RPMI8226 (cell line): Measurements from ENCODE around the gene DCTN4.

Experiments used
- DNase-seq: peaks from one replicate; pipeline ENCODE4 v3.0.0-alpha.2; 2015

The DCTN4 gene

DNA sequence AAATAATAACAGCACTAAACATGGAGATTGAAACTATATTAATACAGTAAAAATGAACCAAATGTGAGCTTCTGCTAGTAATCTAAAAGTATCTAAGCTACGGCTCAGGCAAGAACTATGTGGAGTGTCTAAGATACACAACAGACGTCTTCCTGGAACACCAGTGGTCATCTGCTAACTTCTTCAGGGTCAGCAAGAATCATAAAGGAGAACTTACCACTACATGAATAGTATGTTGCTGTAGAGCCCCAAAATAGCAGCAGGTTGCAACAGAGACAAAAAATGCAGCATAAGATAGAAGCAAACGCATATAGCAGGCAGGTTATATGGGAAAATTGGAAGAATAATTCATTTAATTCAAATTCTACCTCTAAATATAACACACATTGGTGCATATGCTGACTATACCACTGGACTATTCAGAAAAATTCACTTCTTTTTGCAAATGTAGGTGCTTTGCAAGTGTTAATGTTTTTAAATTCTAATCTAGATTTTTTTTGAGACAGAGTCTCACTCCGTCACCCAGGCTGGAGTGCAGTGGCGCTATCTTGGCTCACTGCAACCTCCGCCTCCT, 27.1 kb downstream of the DCTN4 start:
- DNase-seq: no peak

DNA sequence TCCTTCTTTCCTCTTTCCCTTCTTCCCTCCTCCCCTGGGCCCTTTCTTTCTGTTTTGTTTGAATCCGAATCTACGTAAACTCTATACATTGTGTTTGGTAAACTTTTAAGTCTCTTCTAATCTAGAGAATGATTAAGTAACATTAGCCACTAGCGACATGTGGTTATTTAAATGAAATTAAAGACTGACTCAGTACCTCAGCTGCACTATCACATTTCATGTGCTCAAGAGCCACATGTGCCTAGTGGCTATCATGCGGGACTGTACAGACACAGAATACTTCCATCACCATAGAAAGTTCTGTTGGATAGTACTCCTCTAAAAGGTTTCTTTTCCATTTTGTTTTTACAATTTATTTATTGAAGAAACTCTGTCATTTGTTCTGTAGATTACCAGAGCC, 29.0 kb downstream of the DCTN4 start:
- no peak for DNase-seq

DNA sequence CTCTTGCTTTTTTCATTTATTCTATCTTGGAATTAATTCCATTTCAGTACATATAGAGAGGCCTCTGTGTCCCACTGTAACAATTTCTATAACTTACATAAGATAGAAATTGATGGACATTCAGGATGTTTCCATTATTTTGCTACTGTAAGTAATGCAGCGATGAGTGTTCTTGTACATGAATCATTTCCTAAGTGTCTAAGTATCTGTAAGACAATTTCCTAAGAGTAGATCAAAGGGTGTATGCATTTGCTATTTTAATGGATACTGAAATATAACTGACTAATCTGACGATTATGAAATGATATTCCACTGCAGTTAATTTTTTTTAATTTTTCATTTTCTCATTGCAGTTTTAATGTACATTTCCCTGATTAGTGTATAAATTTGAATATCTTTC, 35.0 kb downstream of the DCTN4 start:
- no peak for DNase-seq

DNA sequence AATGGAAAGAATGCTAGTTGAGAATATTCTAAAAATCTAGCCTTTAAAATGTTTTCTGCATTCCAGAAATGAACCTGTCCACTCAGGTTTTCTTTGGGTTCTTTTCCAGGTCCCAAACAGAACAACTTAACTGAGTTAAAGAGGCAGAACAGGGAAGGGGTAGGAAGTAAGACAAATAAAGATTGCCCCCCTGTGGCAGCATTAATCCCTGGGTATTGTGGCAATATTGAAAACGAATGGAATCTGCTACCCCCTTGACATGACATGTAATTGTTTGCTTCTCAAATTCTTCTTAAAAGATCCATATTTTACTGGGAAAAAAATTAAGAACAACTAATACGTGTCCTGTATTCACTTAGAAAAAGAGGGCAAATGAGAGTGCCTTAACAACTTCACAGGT, 48.7 kb downstream of the DCTN4 start:
- no peak for DNase-seq

DNA sequence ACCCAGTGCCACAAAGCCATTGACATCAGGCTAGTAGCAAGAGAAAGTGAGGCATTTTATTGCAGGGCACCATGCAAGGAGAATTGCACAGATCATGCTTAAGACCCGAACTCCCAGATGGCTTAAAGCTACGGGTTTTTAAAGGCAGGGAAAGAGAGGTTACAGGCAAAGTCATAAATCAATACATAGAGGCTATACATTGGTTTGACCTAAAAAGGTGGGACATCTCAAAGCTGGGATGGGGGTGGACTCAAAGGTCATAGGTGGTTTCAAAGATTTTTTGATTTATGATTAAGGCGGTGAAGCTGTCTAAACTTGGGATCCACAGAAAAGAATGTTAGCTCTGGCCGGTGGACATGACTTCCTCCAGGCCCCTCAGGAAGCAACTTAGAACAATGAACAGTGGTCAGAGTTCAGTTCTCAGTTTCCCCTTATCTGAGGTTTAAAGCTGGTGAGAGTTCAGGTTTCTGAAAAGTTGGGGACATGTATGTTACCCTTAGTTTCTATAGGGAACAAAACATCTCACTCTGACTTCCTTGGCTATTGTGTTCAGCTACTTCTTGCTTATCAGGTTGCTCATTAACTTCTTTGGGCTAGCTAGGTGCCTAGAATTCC, 51.9 kb downstream of the DCTN4 start:
- DNase-seq: no peak

DNA sequence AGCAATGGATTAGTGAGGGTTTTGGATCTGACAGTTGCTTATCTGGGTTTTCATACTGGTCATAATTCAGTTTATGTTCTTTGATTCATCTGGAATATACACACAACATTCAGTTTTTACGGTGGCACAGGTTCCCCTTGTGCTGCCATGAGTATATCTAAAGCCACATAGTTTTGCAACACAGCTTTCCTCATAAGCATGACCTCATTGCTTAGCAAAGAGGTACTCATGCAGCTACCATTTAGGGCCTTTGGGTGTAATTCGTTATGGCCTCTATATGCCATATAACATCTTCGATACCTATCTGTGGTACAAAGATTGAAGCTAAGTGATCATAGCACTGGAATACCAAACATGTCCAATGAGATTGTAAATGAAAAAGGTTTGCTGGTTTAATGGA, 55.1 kb downstream of the DCTN4 start:
- no peak for DNase-seq

DNA sequence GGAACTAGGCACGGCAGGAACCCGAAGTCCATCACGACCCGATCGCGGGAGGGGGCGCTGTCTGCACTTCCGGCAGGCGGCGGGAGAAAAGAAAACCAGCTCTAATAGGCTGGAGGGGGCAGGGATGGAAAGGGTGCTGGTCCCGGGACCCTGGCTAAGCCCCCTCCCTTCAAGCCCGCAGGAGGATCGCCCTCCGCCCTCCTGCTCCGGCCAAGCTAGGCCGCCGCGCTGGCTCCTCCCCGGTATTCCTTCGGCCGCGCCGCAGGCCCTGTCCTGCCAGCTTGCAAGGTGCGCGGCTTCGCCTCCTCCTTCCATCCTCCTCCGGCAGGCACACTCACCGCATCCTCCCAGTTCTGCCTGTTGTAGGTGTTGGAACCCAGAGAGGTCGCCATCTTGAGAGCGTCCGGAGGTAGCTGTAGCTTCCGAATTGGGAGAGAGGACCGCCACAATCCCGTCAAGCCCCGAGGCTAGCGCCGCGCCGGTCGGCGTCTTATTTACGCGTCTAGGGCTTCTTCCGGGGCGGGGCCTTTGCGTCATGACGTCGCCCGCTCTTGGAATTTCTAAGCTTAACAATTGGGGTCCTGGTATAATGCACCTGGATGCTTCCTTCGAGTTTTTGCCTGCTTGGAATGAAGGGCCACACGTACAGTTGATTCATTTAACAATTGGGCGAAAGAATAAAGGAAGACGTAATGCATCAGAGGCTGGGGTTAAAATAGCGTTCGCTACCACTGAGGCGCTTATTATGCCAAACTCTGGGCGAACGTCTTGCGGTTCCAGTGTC, 58.0 kb downstream of the DCTN4 start, which contains the start of gene RBM22:
Gene RBM22, minus strand, starts transcription at position 469 of the 784 bp plus-strand sequence. Its CDS starts 77 bp downstream, at position 392.
- peak; percentile 94 for DNase-seq

DNA sequence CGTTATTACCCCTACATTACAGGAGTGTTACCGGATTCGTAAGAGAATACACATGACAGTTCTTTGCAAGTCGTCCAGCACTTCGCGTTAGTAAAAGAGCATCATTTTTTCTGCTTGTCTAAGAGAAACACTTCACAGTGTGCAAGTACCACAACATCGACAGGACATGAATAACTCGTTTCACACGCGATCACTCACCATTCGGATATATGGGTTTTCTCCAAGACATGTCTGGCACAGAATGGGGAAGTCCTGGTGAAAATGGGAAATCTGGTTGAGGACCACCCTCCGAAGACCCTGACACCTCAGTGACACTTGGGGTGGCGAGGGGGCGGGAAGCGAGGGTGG, 58.6 kb downstream of the DCTN4 start:
- DNase-seq: no peak

DNA sequence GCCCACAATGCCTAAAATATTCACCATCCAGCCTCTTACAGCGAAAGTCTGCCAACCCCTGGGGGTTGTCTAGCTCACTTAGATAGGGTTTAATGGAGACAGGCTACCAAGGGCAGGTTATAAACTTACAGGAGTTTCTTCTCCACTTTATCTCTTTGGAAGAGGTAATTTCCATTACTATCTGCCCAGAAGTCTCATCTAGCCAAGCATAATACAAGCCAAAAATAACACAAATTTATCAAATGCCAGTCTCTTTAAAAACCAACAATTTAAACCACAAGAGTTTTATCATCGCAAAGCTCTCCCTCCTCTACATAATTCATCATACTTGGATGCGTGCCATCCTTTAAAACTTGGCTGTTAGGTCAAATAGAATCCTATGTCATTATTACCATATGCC, 64.2 kb downstream of the DCTN4 start:
- DNase-seq: no peak

DNA sequence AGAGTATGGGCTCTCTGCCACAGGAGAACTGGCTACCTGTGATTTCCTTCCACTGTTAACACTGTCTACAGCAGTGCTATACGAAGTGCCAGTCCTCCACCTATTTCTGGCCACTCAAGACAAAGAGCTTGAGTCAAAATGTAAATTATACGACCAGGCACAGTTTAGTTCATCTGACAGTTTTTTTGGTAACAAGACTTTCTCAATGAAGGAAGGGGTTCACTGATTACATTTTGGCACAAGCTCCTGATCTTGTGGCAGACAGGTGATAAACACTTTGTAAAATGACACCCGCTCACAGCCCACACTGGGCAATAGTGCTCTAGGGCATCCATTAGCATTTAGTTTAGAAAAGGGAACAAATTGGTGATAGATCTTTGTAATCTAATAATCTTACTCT, 66.5 kb downstream of the DCTN4 start:
- DNase-seq: no peak

DNA sequence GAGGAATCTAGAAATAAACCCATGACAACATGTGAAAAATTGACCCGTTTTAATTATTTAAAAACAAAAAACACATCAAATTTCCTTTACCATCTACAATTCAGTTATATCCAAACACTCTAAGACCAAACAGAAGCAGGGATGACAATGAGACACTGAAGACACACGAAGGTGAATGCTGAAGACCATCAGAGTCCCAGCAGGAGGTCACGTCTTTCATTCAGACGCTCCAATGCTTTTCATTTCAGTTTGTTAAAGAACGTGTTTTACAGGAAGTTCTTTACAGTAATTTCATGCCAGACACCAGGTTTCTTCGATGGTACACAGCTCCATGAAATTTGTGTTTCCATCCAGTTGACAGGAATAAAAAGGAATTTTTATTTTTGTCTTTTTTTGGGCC, 68.1 kb downstream of the DCTN4 start:
- DNase-seq: no peak

DNA sequence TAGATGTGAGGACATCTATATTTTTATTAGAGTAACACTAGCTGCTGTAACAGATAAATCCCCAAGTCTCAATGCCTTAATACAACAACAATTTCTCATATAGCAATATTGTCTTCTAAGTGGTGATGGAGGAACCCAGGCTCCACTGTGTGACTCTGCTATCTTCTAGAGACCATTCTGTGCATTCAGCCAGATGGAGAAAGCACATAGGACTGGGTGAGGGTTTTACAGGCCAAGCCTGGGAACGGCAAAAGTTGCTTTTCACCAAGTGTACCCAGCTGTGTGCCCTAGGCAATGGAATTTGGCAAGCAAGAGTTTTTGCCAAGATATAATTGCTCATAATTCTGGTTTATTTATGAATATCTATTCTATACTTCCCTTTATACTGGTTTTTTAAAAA, 69.7 kb downstream of the DCTN4 start:
- no peak for DNase-seq

DNA sequence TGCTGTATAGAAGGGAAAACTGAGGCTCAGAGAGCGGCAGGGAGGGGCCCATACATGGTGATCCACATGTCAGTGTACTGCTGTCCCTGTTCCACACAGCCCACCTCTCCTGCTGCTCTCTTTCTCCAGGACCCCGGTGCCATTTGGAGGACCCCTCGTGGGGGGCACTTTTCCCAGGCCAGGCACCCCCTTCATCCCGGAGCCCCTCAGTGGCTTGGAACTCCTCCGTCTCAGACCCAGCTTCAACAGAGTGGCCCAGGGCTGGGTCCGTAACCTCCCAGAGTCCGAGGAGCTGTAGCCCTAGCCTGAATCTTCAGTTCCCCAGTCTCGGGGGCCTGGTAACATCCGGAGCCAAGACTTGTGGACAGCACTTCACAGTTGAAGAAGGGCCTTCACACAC, 82.2 kb downstream of the DCTN4 start:
- no peak for DNase-seq

DNA sequence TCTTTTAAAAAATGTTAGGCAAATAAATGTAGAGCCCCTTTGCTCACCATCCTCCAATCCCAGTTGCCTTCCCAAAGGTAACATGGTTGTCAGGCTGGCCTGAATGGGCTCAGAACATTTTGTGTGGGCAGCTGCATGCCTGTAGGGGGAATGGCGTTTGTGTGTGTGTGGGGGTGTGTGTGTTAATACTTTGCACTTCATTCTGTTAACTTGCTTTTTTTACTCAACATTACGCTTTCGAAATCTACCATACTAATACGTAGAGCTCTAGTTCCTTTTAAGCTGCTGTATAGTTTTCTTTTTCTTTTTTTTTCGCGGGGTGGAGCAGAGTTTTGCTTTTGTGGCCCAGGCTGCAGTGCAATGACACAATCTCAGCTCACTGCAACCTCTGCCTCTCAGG, 83.7 kb downstream of the DCTN4 start:
- DNase-seq: no peak

DNA sequence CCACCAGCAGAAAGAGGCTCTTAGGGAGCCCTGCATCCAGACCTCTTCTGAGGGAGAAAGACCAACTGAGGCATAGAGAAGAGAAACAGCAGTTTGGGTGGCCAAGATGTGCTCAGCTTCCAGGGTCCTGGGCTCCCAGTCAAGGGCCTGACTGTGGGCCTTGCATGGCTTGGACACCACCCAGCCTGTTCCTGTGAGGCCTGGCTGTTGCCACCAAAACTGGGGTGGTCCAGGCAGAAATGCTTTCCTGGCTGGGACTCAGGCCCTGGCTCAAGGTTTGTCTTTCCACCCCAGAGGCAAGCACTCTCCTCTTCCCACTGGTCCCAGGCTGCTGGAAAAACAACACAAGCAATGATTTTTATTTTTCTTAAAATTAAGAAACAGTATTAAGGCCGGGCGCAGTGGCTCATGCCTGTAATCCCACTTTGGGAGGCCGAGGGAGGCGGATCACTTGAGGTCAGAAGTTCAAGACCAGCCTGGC, 84.4 kb downstream of the DCTN4 start:
- DNase-seq: no peak

DNA sequence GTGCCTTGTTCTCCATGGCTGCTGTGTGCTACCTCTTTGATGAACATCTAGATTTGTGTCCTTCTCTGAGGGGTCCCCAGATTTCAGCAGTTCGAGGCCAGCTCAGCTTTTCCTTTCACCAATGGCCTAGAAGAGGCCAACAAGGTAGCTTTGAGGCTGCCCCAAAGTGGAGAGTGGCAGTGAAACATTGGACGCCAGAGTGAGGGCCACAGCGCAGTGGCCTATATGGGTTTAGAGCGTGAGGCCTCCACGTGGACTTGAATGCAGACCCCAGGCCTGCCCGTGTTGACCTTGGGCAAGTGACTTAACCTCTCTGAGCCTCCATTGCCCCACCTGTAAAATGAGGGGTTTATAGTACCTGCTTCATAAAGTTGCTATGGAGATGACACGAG, 85.9 kb downstream of the DCTN4 start:
- no peak for DNase-seq

DNA sequence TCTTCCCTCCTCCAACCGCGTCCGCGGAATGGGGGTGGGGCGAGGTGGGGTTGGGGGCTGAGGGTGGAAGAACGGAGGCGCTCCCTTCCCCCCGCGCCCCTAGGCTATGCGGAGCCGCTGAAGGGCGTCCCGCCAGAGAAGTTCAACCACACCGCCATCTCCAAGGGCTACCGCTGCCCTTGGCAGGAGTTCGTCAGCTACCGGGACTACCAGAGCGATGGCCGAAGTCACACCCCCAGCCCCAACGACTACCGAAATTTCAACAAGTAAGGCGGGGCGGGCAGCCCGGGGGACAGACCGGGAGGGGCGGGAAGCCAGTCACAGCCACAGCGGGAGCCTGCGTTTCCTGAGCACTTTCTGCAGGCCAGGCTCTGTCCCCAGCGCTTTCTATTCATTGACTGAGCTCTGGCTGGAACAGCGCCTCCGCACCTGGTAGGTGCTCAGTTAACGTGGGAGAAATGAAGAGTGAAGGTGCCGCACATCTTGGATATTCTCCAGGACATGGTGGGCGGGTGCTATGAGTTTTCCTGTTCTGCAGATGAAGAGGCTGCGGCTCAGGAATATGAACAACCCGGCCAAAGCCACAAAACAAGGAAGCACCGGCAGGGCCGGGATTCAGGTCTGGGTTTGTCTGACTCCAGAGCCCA, 86.5 kb downstream of the DCTN4 start:
- peak; percentile 33 for DNase-seq

DNA sequence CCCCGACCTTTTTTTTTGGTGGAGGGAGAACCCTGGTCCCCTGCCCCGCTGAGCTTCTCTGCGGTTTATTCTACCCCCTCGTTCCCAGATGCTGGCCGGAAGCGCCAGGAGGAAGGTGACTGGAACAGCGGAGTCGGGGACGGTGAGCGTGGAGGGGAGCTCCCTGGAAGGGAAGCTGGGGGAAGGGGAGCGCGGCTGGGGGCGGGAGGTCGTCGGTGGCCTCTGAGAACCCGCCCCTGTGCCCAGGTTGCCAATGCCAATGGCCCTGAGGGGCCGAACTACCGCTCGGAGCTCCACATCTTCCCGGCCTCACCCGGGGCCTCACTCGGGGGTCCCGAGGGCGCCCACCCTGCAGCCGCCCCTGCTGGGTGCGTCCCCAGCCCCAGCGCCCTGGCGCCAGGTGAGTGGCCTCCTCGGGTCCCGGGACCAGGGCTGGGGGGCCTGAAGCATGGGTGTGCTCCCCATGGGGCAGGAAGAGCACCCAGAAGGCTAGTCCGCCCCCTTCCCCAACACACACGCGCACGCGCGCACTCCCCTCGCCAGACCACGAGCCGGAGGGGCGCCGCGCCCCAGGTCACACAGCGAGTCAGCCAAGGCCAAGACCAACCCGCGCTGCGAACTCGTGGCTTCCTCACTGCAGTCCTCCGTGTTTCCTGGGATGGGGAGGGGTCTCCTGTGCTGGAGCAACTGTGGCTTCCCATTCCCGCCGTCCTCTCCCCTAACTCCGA, 87.1 kb downstream of the DCTN4 start:
- no peak for DNase-seq

DNA sequence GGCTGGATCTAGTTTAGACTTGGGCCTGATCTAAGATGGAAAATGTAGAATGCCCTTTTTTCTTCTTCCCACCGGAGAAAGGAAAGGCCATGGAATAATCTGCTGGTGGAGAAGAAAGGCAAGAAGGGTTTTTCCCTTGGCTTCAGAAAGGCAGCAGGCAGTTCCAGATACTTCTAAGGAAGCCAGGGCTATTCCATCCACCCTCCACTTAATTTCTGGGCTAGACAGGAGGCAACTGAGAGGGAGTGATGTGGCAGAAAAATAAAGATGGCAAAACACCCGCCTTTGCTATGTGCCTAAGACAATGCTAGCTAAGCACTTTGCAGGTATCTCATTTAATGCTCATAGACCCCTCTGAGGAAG, 87.9 kb downstream of the DCTN4 start:
- DNase-seq: no peak

DNA sequence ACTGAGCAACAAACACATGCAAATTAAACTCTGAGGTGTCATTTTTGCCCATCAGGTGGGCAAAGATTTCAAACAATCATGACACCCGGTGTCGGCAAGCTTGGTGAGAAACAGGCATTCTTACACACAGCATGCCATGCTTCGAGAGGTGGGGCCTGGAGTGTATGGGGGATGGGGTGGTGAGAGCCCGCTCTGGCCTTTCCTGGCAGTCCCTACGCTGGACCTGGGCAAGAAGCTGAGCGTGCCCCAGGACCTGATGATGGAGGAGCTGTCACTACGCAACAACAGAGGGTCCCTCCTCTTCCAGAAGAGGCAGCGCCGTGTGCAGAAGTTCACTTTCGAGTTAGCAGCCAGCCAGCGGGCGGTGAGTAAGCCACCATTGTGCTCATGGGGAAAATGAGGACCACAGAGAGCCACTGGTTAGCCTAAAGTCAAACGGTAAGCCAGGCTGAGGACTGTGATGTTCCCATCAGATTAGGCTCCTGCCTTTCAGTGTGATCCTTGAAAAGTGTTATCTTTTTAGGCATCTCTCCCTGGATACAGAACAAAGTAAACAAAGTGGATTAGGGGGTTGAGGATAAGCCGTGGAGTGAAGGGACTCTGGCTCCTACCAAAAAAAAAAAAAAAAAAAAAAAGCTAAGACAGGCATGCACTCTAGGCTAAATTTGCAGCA, 88.4 kb downstream of the DCTN4 start:
- no peak for DNase-seq

DNA sequence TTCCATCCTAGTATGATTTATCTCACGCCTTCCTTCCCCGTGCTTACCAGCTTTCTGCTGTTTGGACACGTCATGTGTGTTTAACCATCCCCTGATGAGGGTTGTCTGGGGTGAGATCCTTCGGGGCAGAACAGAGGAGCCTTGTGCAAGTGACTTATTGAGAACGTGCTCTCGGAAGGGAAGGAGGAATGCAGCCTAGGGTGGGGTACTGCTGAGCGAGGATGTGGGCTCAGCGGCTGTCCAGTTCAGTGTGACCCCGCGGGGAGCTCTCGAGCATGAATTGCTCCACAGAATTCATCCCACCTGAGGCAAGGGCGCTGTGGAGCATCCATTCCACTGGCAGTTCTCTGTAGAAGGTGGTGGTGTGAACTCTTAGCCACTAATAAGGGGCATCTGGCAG, 93.8 kb downstream of the DCTN4 start:
- no peak for DNase-seq

DNA sequence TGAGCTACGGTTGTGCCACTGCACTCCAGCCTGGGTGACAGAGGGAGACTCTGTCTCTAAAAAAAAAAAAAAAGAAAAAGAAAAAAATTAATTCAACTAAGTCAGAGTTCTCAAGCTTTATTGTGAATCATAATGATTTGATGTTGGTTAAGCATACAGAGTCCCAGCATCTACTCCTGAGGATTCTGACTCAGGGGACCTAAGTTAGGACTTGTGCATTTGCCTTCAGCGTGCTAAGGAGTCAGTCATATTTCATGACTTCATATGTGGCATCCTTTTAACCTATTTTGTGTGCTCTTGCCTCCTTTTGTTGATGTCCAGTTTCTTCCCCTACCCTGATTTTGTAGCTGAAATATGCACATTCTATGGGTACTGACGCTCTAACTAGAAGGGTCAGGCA, 94.9 kb downstream of the DCTN4 start:
- DNase-seq: no peak
